H9 (cell line): Measurements from ENCODE around the gene SLC35B2. TPM values are rescaled to one million over a fixed set of nuclear protein-coding genes. Genes with fewer than 3 reads are reported as not detected.

Source experiments
- DNase-seq: peaks from one replicate; pipeline ENCODE4 v3.0.0-alpha.2; 2017
- H2AFZ ChIP-seq: one replicate; pipeline ENCODE4 v1.6.1; 2013; ENCODE audit warnings: mild to moderate bottlenecking, low read length, control low read depth, moderate library complexity
- H2AK5ac ChIP-seq: 2 replicates; pipeline ENCODE4 v1.6.1; 2013; ENCODE audit warnings: low read length, control low read depth, mixed read lengths; ENCODE audit not compliant: insufficient read length
- H2BK120ac ChIP-seq: one replicate; pipeline ENCODE4 v1.6.1; 2013; ENCODE audit warnings: low read depth, mild to moderate bottlenecking, low read length, control low read depth, inconsistent platforms; ENCODE audit not compliant: poor library complexity, severe bottlenecking
- H2BK12ac ChIP-seq: 2 replicates; pipeline ENCODE4 v1.6.1; 2013; ENCODE audit warnings: low read length, control low read depth, mixed read lengths, low read depth; ENCODE audit not compliant: insufficient read length
- H2BK15ac ChIP-seq: 2 replicates; pipeline ENCODE4 v1.6.1; 2013; ENCODE audit warnings: low read depth, low read length, control low read depth
- H2BK20ac ChIP-seq: one replicate; pipeline ENCODE4 v1.6.1; 2013; ENCODE audit warnings: low read depth, mild to moderate bottlenecking, low read length, control low read depth, inconsistent platforms; ENCODE audit not compliant: poor library complexity, severe bottlenecking
- H2BK5ac ChIP-seq: 2 replicates; pipeline ENCODE4 v1.6.1; 2013; ENCODE audit warnings: low read length, control low read depth, mixed read lengths; ENCODE audit not compliant: insufficient read length
- H3K14ac ChIP-seq: 2 replicates; pipeline ENCODE4 v1.6.1; 2013; ENCODE audit warnings: low read length, control low read depth; ENCODE audit not compliant: insufficient read depth
- H3K18ac ChIP-seq: 2 replicates; pipeline ENCODE4 v1.6.1; 2013; ENCODE audit warnings: low read depth, mild to moderate bottlenecking, mixed read lengths, low read length, control low read depth; ENCODE audit not compliant: insufficient read length
- H3K23ac ChIP-seq: 2 replicates; pipeline ENCODE4 v1.6.1; 2013; ENCODE audit warnings: low read length, control low read depth, mixed read lengths, low read depth; ENCODE audit not compliant: insufficient read length
- H3K23me2 ChIP-seq: 2 replicates; pipeline ENCODE4 v1.6.1; 2013; ENCODE audit warnings: low read depth, mild to moderate bottlenecking, mixed read lengths, low read length, control low read depth; ENCODE audit not compliant: insufficient read length, poor library complexity, severe bottlenecking
- H3K27ac ChIP-seq: 2 replicates; pipeline ENCODE4 v1.5.1; 2013; ENCODE audit warnings: low read length, control low read depth, mixed read lengths, low read depth; ENCODE audit not compliant: insufficient read length
- H3K27me3 ChIP-seq: 2 replicates; pipeline ENCODE4 v1.6.1; 2013; ENCODE audit warnings: low read length, control low read depth, inconsistent platforms; ENCODE audit not compliant: insufficient read depth
- H3K4ac ChIP-seq: 2 replicates; pipeline ENCODE4 v1.6.1; 2013; ENCODE audit warnings: low read depth, mild to moderate bottlenecking, control low read depth, inconsistent platforms, low read length, moderate library complexity
- H3K4me1 ChIP-seq: 2 replicates; pipeline ENCODE4 v1.6.1; 2013; ENCODE audit warnings: low read length, control low read depth, inconsistent platforms; ENCODE audit not compliant: insufficient read depth
- H3K4me2 ChIP-seq: 2 replicates; pipeline ENCODE4 v1.6.1; 2013; ENCODE audit warnings: low read length, control low read depth, mixed read lengths; ENCODE audit not compliant: insufficient read length, insufficient read depth
- H3K56ac ChIP-seq: 2 replicates; pipeline ENCODE4 v1.6.1; 2013; ENCODE audit warnings: low read depth, mild to moderate bottlenecking, mixed read lengths, low read length, control low read depth; ENCODE audit not compliant: insufficient read length
- H3K79me1 ChIP-seq: 2 replicates; pipeline ENCODE4 v1.6.1; 2013; ENCODE audit warnings: low read depth, mild to moderate bottlenecking, moderate library complexity, low read length, control low read depth, inconsistent platforms; ENCODE audit not compliant: insufficient read depth, poor library complexity, severe bottlenecking
- H3K79me2 ChIP-seq: 2 replicates; pipeline ENCODE4 v1.6.1; 2013; ENCODE audit warnings: low read length, control low read depth, inconsistent platforms; ENCODE audit not compliant: insufficient read depth
- H3K9ac ChIP-seq: 2 replicates; pipeline ENCODE4 v1.6.1; 2013; ENCODE audit warnings: low read length, control low read depth, mixed read lengths; ENCODE audit not compliant: insufficient read length; ENCODE audit errors: extremely low read depth
- H3K9me3 ChIP-seq: one replicate; pipeline ENCODE4 v1.6.1; 2013; ENCODE audit warnings: low read depth, low read length, inconsistent platforms; ENCODE audit not compliant: control insufficient read depth
- H3T11ph ChIP-seq: one replicate; pipeline ENCODE4 v1.6.1; 2013; ENCODE audit warnings: mild to moderate bottlenecking, low read length, control low read depth, inconsistent platforms
- H4K20me1 ChIP-seq: one replicate; pipeline ENCODE4 v1.6.1; 2013; ENCODE audit not compliant: control insufficient read depth, insufficient read length, insufficient read depth
- H4K5ac ChIP-seq: 2 replicates; pipeline ENCODE4 v1.6.1; 2013; ENCODE audit warnings: low read depth, mild to moderate bottlenecking, mixed read lengths, low read length, control low read depth; ENCODE audit not compliant: insufficient read length
- H4K8ac ChIP-seq: replicated peaks from 2 replicates; pipeline ENCODE4 v1.6.1; 2013; ENCODE audit warnings: low read length, control low read depth, mixed read lengths, low read depth; ENCODE audit not compliant: insufficient read length
- H4K91ac ChIP-seq: 2 replicates; pipeline ENCODE4 v1.6.1; 2013; ENCODE audit warnings: low read depth, mild to moderate bottlenecking, moderate library complexity, mixed read lengths, low read length, control low read depth; ENCODE audit not compliant: insufficient read length
- H3K27ac Mint-ChIP-seq, 3 experiments: 2 replicates in 2 of 3; 3 replicates in 1 of 3; pipeline ENCODE4 v1.8.0; 2020 to 2021; ENCODE audit warnings: mixed read lengths in 3 of 3, mild to moderate bottlenecking in 1 of 3, moderate library complexity in 1 of 3
- H3K27me3 Mint-ChIP-seq: 2 replicates; pipeline ENCODE4 v1.8.0; 2021; ENCODE audit warnings: low read depth, mild to moderate bottlenecking, moderate library complexity, mixed read lengths
- H3K36me3 Mint-ChIP-seq, 3 experiments: 2 replicates in 2 of 3; 3 replicates in 1 of 3; pipeline ENCODE4 v1.8.0; 2020 to 2021; ENCODE audit warnings: low read depth in 3 of 3, mixed read lengths in 3 of 3; ENCODE audit not compliant: insufficient read depth in 1 of 3
- H3K4me1 Mint-ChIP-seq, 2 experiments: 2 replicates each; pipeline ENCODE4 v1.8.0; 2020; ENCODE audit warnings: mixed read lengths in 2 of 2
- H3K4me3 Mint-ChIP-seq, 2 experiments: 2 replicates in 1 of 2; 3 replicates in 1 of 2; pipeline ENCODE4 v1.8.0; 2020 to 2021; ENCODE audit warnings: mild to moderate bottlenecking in 2 of 2, mixed read lengths in 2 of 2, moderate library complexity in 1 of 2
- H3K9me3 Mint-ChIP-seq, 2 experiments: 2 replicates in 1 of 2; 3 replicates in 1 of 2; pipeline ENCODE4 v1.8.0; 2020; ENCODE audit warnings: mild to moderate bottlenecking in 2 of 2, mixed read lengths in 2 of 2, moderate library complexity in 1 of 2
- CTCF ChIP-seq: fragments of 200-600 bp; sonication (generic); conservative IDR thresholded peaks from 3 replicates; pipeline ENCODE4 v1.8.0; 2021; ENCODE audit warnings: antibody characterized with exemption, mild to moderate bottlenecking
- WGBS: extraction: QIAGEN DNeasy Blood & Tissue Kit; methylation state at CpG from one replicate; pipeline ENCODE4 v1.1.7; 2013; ENCODE audit warnings: missing lambda C conversion rate, low lambda C conversion rate, mixed read lengths; ENCODE audit not compliant: insufficient read length; ENCODE audit errors: extremely low coverage; 5-methylcytosine and 5-hydroxymethylcytosine counted together
- total RNA-seq: library from RNA; stranded (reverse); gene quantifications from 2 replicates; pipeline ENCODE4 v1.2.1, GENCODE V29; 2021

Gene SLC35B2
- total RNA-seq, 1 experiment from 2014 or later = 34.5 TPM

GRCh38 chr6:44289726-44290260 is 32.5 kb upstream of the SLC35B2 start:
- no peaks in the 10 kb centered on the region for H3K4me1 Mint-ChIP-seq
- no peak overlapping the region for H2BK5ac ChIP-seq
- H3K4me3 Mint-ChIP-seq = no peak overlapping the region
- H2BK12ac ChIP-seq = no peak overlapping the region
- H3K23ac ChIP-seq = no peak overlapping the region
- no peak overlapping the region for H4K91ac ChIP-seq
- no peak overlapping the region for H2AFZ ChIP-seq
- H3K9ac ChIP-seq = no peak overlapping the region
- H3K56ac ChIP-seq = no peak overlapping the region
- no peaks in the 10 kb centered on the region for H3K9me3 ChIP-seq
- H4K20me1 ChIP-seq = no peaks in the 10 kb centered on the region
- no peaks in the 10 kb centered on the region for H3K4me1 ChIP-seq
- peaks cover 80% of the 10 kb centered on the region for H3K27me3 Mint-ChIP-seq
- no peak overlapping the region for H2BK120ac ChIP-seq
- no peak overlapping the region for H3T11ph ChIP-seq
- peaks cover 2% of the 10 kb centered on the region; the same call in 1 of the 2 replicates for H3K27me3 ChIP-seq
- H4K8ac ChIP-seq = no peak overlapping the region
- WGBS = no CpG with 5 or more reads among the region's 7 CpGs
- H3K4ac ChIP-seq = no peak overlapping the region
- H3K79me2 ChIP-seq = no peaks in the 10 kb centered on the region
- no peak overlapping the region for H3K27ac Mint-ChIP-seq
- H3K18ac ChIP-seq = no peak overlapping the region
- H3K23me2 ChIP-seq = no peaks in the 10 kb centered on the region
- no peak for TF ChIP-seq CTCF
- H3K9me3 Mint-ChIP-seq = no peaks in the 10 kb centered on the region
- DNase-seq = no peak
- H3K79me1 ChIP-seq = no peaks in the 10 kb centered on the region
- H4K5ac ChIP-seq = no peak overlapping the region
- no peak overlapping the region for H3K4me2 ChIP-seq
- no peak overlapping the region for H2BK15ac ChIP-seq
- no peak overlapping the region for H2AK5ac ChIP-seq
- H2BK20ac ChIP-seq = no peak overlapping the region
- H3K14ac ChIP-seq = no peak overlapping the region
- H3K27ac ChIP-seq = no peak overlapping the region
- H3K36me3 Mint-ChIP-seq = no peaks in the 10 kb centered on the region
